MG63 (cell line): ENCODE measurements around the gene SCYGR7. TPM values are rescaled to one million over a fixed set of nuclear protein-coding genes. Genes with fewer than 3 reads are reported as not detected.

ENCODE experiments used
- total RNA-seq: library from RNA; depleted of rRNA; stranded (reverse); fragments of >200 nt; shearing (Covaris generic); gene quantifications from 2 replicates; pipeline ENCODE4 v1.2.3, GENCODE V29; 2014; ENCODE audit warnings: low replicate concordance; rRNA removed

SCYGR7 gene
- total RNA-seq, 1 experiment from 2014 or later = not detected

Other genes starting within 250 kb of the SCYGR7 start
- not detected in 2 replicates for gene SCYGR2, start 129.4 kb upstream of the SCYGR7 start, total RNA-seq
- gene SCYGR3, start 113.5 kb upstream of the SCYGR7 start, total RNA-seq = not detected in 2 replicates
- gene SCYGR4, start 110.8 kb upstream of the SCYGR7 start, total RNA-seq = not detected in 2 replicates
- not detected in 2 replicates for gene SCYGR5, start 61.5 kb upstream of the SCYGR7 start, total RNA-seq
- 1.2 and 1.6 TPM in 2 replicates for gene SLC19A3, start 10.3 kb upstream of the SCYGR7 start, total RNA-seq
- gene SCYGR6, start 3.6 kb upstream of the SCYGR7 start, total RNA-seq = not detected in 2 replicates
- gene SCYGR8, start 17.6 kb downstream of the SCYGR7 start, total RNA-seq = not detected in 2 replicates
- 1.5 TPM in 1 of 2 replicates, not detected in the other for gene CCL20, start 85.5 kb downstream of the SCYGR7 start, total RNA-seq
- 8.3 and 8.5 TPM in 2 replicates for gene DAW1, start 143.3 kb downstream of the SCYGR7 start, total RNA-seq